22Rv1 (cell line): ENCODE results near the gene PDLIM5.

Experiments
- H3K27ac ChIP-seq: fragments of 450-650 bp; 2 replicates; pipeline ENCODE4 v1.5.1; 2017
- CTCF ChIP-seq: fragments of 450-650 bp; IDR thresholded peaks from 2 replicates; pipeline ENCODE4 v1.5.1; 2017; ENCODE audit warnings: mild to moderate bottlenecking
- ZFX ChIP-seq: fragments of 450-650 bp; IDR thresholded peaks from 2 replicates; pipeline ENCODE4 v1.6.1; 2017; ENCODE audit warnings: antibody characterized with exemption, borderline replicate concordance

Gene PDLIM5

DNA sequence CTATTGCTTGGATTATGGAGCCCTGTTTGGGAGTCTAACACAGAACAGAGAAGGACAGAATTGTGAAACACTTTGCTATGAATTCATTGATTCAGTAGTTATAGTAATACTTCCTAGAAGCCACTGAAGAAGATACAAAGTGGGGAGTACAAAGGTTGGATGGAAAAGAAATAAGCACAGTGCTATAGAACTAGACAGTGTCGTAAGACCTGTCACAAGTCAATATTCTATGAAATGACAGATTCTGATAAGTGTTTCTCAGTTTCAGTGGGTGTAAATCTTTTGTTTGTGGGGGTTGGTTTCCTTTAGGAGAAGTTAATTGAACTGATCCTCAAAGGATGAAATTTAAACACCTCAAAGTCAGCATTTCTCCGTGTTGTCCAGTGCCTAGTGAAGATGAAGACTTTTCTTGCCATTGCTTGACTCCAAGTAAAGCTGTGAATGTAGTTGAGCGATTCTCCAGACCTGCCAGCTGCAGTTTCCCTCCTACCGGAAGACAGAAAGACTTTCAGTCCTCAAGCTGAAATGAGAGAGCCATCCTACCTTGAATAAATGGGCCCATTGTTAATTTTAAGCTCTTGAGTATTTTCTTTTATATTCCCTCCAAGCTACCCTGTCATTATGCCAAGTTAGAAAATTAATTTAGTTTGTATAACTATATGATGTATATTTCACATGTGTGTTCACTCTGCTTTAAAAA is 7.9 kb downstream of the PDLIM5 start:
- H3K27ac ChIP-seq = no peak overlapping the region
- no peak for TF ChIP-seq CTCF
- TF ChIP-seq ZFX = no peak

GRCh38 chr4:94461506-94461905 is 9.8 kb downstream of the PDLIM5 start:
- TF ChIP-seq ZFX (no peak), CTCF (no peak)
- no peak overlapping the region for H3K27ac ChIP-seq

GRCh38 chr4:94462572-94462971 is 10.8 kb downstream of the PDLIM5 start:
- no peak for TF ChIP-seq CTCF
- TF ChIP-seq ZFX = no peak
- no peak overlapping the region for H3K27ac ChIP-seq

- TF ChIP-seq ZFX (no peak), CTCF (no peak)
- H3K27ac ChIP-seq = no peak overlapping the region
Measured at GRCh38 chr4:94463771-94464170, 12.0 kb downstream of the PDLIM5 start.

GRCh38 chr4:94466371-94466770 is 14.6 kb downstream of the PDLIM5 start:
- H3K27ac ChIP-seq = no peak overlapping the region
- TF ChIP-seq CTCF = no peak
- no peak for TF ChIP-seq ZFX

GRCh38 chr4:94466923-94467322 is 15.2 kb downstream of the PDLIM5 start:
- no peak overlapping the region for H3K27ac ChIP-seq
- no peak for TF ChIP-seq CTCF
- TF ChIP-seq ZFX = no peak

DNA sequence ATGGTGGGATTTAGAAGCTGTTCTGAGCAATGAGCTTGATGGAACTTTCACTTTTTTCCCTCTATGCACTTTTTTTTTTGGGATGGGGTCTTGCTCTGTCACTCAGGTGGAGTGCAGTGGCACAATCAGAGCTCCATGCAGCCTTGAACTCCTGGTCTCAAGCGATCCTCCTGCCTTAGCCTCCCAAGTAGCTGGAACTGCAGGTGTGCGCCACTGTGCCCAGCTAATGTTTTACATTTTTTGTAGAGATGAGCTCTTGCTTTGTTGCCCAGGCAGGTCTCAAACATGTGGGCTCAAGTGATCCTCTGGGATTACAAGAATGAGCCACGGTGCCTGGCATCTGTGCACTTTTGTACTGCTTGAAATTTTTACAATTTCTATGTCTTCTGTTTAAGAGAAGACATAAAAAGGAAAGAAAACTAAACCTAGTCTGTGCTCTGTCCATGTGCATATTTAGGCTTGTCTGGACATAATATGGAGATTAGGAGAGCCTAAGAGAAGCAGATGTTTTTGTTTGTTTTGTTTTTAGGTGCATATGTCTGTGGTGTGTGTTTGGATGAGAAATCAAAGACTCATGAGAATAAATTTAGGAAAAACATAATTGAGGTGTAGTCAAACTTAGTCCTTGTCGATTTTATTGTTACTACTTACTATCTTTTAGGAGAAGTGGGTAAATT is 16.5 kb downstream of the PDLIM5 start:
- no peak overlapping the region for H3K27ac ChIP-seq
- TF ChIP-seq ZFX (no peak), CTCF (no peak)
